Activated CD4-positive, alpha-beta T cell treated with anti-CD3 and anti-CD28 coated beads, Interleukin-2, amount 50 U/mL, for 24 hours (primary cell): ENCODE data around the gene RIC8A.
A peak's percentile ranks its signal among the peaks of the same experiment; 100 is the strongest.

ENCODE experiments used
- DNase-seq, 2 donors: peaks; one replicate each; pipeline ENCODE4 v3.0.0-alpha.2; 2020; ENCODE audit warnings: low read depth in 1 of 2, low spot score in 1 of 2

Gene RIC8A

DNA sequence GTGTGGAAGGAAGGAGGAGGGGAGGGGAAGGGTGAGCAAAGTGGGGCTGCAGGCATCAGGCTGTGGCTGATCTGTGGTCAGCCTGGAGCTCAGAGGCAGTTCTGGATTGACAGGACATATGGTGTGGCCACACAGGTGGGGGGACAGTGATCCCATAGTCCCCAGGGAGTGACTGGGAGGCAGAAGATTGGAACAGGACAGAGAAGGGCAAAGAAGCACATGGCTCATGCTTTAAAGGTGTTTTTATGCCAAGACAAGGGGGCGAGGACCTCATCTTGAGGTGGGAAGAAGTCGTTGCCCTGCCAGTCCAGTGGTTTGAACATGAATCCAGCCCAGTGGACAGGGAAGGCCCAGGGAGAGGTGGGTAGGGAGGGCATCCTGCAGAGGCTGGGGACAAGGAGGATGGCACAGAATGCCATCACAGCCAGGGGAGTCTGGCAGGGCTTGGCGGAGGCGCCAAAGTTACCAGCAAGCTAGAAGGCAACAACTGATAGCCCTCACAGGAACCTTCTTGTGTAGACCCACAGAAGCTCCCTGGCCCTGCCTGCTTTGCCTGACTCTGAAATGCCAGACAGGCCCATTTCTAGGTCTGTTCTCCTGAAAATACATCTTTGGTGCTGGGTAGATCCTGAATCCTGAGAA is 3.4 kb upstream of the RIC8A start:
- no peak for DNase-seq

- no peak for DNase-seq
These were observed 2.9 kb upstream of the RIC8A start for GRCh38 chr11:204587-205109.

- DNase-seq = no peak
These were observed 2.1 kb upstream of the RIC8A start for GRCh38 chr11:205221-206001.

GRCh38 chr11:206002-206384 is 1.5 kb upstream of the RIC8A start:
- DNase-seq = no peak

- no peak for DNase-seq
These were observed 841 bp upstream of the RIC8A start for GRCh38 chr11:206526-207207.

- DNase-seq = no peak
These were observed 314 bp downstream of the RIC8A start for GRCh38 chr11:207863-208180.

DNA sequence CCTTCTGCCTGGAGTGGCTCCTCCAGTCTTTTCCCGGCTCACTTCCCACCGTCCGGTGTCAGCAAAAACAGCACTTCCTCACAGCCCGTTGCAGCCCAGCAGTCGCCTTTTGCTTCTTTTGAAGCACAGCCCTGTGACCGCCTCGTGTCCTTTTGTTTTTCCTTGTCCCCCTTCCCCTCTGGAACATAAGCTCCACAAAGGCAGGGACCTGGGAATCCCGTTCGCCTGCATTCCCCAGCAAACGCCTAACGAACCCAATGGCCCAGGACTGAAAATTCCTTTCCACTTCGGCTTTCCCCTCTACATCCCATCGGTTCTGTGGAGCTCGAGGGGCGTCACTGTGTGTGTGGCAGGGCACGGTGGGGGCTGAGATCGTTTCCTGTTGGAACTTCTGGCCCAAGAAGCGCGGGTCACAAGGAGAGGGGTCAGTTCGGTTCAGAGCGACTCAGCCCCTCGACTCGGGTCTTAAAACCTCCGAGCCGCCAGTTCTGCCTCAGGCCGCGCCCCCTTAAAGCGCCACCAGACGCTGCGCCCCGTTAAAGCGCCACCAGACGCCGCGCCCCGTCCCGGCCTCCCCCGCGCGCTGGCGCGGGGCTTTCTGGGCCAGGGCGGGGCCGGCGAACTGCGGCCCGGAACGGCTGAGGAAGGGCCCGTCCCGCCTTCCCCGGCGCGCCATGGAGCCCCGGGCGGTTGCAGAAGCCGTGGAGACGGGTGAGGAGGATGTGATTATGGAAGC is 841 bp downstream of the RIC8A start:
- peak; percentile 62 to 71 for DNase-seq

- DNase-seq = no peak
These were observed 1.4 kb downstream of the RIC8A start for GRCh38 chr11:208917-209260.

GRCh38 chr11:209275-210121 is 2.0 kb downstream of the RIC8A start:
- no peak for DNase-seq

DNA sequence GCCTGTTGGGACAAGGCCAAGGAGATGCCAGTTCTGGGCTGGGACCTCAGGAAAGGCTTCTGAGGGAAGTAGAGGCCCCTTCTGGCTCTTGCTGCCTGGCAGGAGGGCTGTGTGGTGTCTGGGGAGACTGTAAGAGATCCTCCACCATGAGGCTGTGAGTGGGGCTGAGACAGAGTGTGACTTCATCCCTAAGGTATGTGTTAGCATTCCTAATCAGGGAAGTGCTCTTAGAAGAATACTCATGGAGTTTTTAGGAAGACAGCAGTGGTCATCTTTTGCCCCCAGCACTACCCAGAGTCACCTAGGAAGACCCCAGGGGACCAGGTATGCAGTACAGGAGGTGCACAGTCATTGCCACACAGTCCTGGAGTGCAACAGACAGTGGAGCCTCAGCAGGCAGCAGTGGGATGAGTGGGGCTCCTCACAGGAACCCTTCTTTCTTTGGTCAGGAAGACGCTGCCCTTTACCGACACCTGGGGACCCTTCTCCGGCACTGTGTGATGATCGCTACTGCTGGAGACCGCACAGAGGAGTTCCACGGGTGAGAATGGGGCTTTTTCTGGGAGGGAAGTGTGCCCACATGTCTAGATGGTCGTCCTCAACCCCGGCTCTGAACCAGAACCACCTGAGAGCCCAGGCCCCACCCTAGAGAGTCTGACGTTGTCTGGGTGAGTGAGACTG is 2.8 kb downstream of the RIC8A start:
- DNase-seq = no peak

DNA sequence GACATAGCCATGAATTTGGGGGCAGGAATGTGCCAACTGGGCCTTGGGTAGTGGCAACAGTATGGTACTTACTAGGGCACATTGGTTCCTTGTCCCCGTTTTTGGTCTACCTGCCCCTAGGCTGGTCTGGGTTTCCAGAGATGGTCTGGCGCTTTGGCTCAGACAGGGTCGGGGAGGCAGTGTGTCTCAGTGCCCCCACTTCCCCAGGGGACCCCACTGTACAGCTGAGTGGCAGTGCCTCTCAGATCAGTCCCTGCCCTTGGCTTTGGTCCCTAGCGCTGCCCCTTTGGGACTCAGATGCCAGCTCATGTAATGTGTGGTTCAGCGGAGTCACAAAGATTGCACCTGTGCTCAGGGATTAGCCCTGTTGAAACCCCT is 3.3 kb downstream of the RIC8A start:
- no peak for DNase-seq

- no peak for DNase-seq
These were observed 3.8 kb downstream of the RIC8A start for GRCh38 chr11:211295-211694.

DNA sequence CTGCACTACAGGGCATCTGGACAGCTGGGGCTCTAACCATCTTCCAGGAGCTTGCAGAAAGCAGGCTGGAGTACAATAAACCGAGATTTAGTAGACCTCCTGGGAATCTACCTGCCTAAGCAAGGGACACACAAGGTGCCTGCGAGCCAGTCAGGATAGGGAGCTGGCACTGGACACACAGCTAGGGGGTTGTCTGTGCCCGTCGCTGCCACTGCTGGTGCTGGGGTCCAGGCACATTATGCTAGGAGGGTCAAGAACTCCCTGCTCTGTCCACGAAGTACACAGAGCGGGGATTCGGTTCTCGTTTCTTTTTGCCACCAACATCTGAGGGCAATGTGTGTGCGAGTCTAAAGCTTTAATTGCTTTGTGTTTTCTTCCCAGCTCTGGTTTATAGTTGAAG is 4.2 kb downstream of the RIC8A start:
- DNase-seq = no peak

DNA sequence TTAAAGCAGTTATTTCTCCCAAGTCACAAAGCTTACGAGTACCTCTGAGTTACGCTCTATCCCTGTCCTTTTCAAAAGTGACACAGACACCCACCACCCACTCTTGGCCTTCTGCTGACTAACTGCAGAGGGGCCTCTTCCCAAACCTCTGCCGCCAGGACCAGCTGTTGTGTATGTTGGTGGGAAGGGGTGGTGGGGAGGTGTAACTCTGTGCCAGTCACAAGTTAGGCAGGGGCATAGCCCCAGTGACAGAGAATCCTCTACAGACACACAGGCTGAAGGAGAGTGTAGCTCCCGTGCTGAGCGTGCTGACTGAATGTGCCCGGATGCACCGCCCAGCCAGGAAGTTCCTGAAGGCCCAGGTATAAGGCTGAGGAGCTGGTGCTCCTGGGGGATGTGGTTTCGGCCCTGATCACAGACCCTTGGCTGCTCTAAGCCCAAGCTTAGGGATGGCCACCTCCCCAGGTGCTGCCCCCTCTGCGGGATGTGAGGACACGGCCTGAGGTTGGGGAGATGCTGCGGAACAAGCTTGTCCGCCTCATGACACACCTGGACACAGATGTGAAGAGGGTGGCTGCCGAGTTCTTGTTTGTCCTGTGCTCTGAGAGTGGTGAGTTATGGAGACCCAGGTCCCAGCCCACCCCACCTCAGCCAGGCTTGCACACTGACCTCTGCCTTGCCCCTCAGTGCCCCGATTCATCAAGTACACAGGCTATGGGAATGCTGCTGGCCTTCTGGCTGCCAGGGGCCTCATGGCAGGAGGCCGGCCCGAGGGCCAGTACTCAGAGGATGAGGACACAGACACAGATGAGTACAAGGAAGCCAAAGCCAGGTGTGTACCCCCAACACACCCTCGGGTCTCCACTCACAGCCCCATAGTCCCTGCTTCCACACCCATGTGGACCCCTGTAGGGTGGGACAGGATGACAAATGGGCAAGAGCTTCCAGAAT is 4.9 kb downstream of the RIC8A start:
- no peak for DNase-seq

GRCh38 chr11:213111-213510 is 5.6 kb downstream of the RIC8A start:
- no peak for DNase-seq

DNA sequence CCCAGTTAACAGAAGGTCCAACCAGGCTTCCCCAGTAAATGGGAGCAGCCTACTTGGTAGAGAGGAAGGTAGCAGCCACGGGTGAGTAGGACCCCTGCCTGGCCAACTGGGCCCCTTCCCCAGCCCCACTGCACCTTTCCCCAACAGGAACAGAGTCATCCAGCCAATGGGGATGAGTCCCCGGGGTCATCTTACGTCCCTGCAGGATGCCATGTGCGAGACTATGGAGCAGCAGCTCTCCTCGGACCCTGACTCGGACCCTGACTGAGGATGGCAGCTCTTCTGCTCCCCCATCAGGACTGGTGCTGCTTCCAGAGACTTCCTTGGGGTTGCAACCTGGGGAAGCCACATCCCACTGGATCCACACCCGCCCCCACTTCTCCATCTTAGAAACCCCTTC is 6.6 kb downstream of the RIC8A start:
- no peak for DNase-seq

DNA sequence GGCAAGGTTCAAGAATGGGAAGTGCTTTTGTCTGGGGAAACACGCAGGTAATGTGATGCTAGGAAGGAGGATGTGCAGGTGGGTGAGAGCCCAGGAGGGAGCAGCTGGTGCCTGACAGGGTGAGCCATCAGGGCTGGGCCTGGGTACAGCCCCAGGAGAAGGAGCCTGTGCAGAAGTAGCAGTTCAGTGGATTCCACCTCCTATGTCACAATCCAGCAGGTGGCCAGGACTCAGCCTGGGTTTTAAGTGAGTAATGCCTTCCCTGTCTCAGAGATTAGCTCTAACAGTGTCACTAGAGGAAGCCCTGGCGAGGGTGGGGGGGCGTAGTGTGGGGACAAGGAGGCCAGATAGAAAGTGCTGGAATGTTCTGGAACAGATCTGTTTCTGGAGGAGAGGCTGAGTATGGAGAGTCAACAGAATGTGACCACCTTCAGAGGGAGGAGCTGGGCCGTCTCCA is 8.1 kb downstream of the RIC8A start:
- DNase-seq = no peak

DNA sequence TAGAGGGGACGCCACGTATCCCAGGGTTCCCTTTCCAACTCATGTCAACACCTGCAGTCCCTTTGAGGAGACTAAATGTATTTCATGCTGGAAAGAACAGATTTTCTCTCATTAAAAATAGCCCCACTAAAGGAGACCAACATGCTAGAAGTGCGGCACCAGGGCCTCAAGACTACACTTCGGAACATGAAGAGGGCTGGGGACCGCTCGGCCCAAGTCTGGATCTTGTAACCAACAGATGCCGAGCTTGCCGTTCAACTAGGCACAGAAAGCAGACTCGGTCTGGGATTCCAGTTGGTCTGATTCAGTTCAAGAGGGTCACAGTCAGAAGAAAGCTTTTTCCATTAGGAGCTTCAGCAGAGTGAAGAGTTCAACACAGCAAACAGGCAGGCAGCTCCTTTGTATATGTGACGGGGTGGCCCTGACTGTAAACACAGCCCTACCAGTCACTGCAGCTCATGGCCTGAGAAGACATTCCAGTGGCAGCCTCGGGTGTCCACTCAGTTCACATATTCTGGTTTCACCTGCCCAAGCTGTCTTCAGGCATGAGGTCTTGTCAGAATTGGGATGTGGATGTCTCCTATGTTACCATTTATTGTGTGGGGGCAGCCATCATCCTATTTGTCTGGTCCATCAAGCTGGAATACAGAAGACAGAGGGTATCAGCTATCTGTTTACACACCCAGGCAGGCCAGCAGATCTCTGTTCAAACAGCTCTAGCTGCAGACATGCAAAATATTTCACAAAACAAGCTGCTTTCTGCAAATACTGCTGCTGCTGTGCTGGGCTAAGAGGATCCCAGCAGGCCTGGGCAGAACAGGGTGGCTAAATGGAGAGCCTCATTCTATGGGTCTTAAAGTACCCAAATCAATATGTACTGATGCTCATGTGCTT is 8.8 kb downstream of the RIC8A start:
- no peak for DNase-seq
